ENCODE results near the gene TRUB1. TPM values are rescaled to one million over a fixed set of nuclear protein-coding genes. Genes with fewer than 3 reads are reported as not detected.
A peak's percentile ranks its signal among the peaks of the same experiment; 100 is the strongest.

TRUB1 gene
- total and polyA plus RNA-seq, 2 of the 4 experiments (the other 2 are of a cell fraction): 9.1 to 17.9 TPM

- no CpG with 5 or more reads among the region's 1 CpG for WGBS, 2 experiments (ENCODE audit: extremely low coverage in 2 of 2, insufficient read length in 1 of 2)
- peak overlapping the region; percentile 49; the same call in 1 of the 2 replicates for H3K14ac ChIP-seq (replicated peaks; ENCODE audit: low read depth, low read length)
- ATAC-seq (ENCODE audit: low read depth): peak; percentile 38; the same call in 1 of the 2 replicates
- dilution Hi-C loops (cut with HindIII; ENCODE audit: low sequenced_read_pairs, unreplicated experiment): no loop called here
- H3K4ac ChIP-seq (ENCODE audit: low read depth, low read length): no peak overlapping the region
- peaks cover 12% of the 10 kb centered on the region; the same call in 1 of the 2 replicates for H4K20me1 ChIP-seq (ENCODE audit: insufficient read depth, low read length)
- no peak for DNase-seq
- no peak overlapping the region for H4K5ac ChIP-seq (ENCODE audit: low read depth, low read length)
- no peak overlapping the region for H3K4me2 ChIP-seq (ENCODE audit: low read depth, low read length)
- BruUV-seq (replicated peaks): no TSS peak
- H4K91ac ChIP-seq (ENCODE audit: insufficient read depth, low read depth, low read length): no peak overlapping the region
- H2AFZ ChIP-seq (replicated peaks; ENCODE audit: low read length, poor library complexity): no peak overlapping the region
- H3K79me1 ChIP-seq (ENCODE audit: low read depth in 1 of 2, low read length in 2 of 2): peaks cover 23 to 30% of the 10 kb centered on the region in 2 experiments
- no peak overlapping the region for H3K56ac ChIP-seq (ENCODE audit: extremely low read depth, insufficient read depth, low read length)
- no peaks in the 10 kb centered on the region for H3K9me3 ChIP-seq (ENCODE audit: control insufficient read depth, insufficient read depth, low read length)
- no peak overlapping the region for H3K18ac ChIP-seq (ENCODE audit: low read depth, low read length)
- H2AK9ac ChIP-seq (replicated peaks; ENCODE audit: low read depth, low read length, poor library complexity): no peak overlapping the region
- no peak overlapping the region for H2BK5ac ChIP-seq (ENCODE audit: low read depth, low read length, poor library complexity, severe bottlenecking)
- H2AK5ac ChIP-seq (ENCODE audit: low read depth, low read length): no peak overlapping the region
- H2BK20ac ChIP-seq (ENCODE audit: low read depth, low read length): no peak overlapping the region
- no peak overlapping the region for H2BK15ac ChIP-seq (ENCODE audit: low read depth, low read length)
- H3K4me3 ChIP-seq (ENCODE audit: insufficient read depth, low read depth, low read length): no peak overlapping the region
- no peaks in the 10 kb centered on the region for H3K27me3 ChIP-seq (ENCODE audit: control insufficient read depth, insufficient read depth, low read length)
- no peak overlapping the region; the same call in 1 of the 2 replicates for H3K23ac ChIP-seq (ENCODE audit: low read depth, low read length)
- no peaks in the 10 kb centered on the region for H3K36me3 ChIP-seq (ENCODE audit: control insufficient read depth, insufficient read depth, low read length)
- no peak overlapping the region for H2BK120ac ChIP-seq (ENCODE audit: low read depth, low read length)
- in situ Hi-C loops (cut with MboI; ENCODE audit: low sequenced_read_pairs): no loop called here
- ChIA-PET POLR2A (ENCODE audit: unreplicated experiment) (no interaction called here), CTCF (interaction anchor here (1.5 kb wide), 1 partner anchor 40 kb away, joined by 4 read pairs; no protein-coding TSS in a partner anchor)
- H4K8ac ChIP-seq (ENCODE audit: low read depth in 2 of 2, low read length in 2 of 2): no peak overlapping the region
- H3K9me1 ChIP-seq (ENCODE audit: insufficient read depth, low read length): peaks cover 2% of the 10 kb centered on the region
- no peak overlapping the region for H3K27ac ChIP-seq (ENCODE audit: insufficient read depth, low read length)
- peaks cover 4% of the 10 kb centered on the region for H3K4me1 ChIP-seq (ENCODE audit: control insufficient read depth, insufficient read depth, low read length)
- intact Hi-C loops (cut with micrococcal nuclease): loop anchor here (5.0 kb wide), 1 partner anchor 1785 kb away; the partner anchor contains the start of gene HSPA12A
- no peak overlapping the region for H3K9ac ChIP-seq (ENCODE audit: low read depth, low read length)
- TF ChIP-seq BHLHE40 (IDR thresholded peaks at IDR 0.05; ENCODE audit: low read depth, low read length): no peak
Measured at GRCh38 chr10:114957122-114957521, 19.1 kb downstream of the TRUB1 start.
